Activated CD8-positive, alpha-beta memory T cell treated with anti-CD3 and anti-CD28 coated beads for 1 hour (primary cell): ENCODE measurements around the gene AOAH.

Experiments
- DNase-seq, 2 donors: peaks; one replicate each; pipeline ENCODE4 v3.0.0-alpha.2; 2020; ENCODE audit warnings: low read depth in 1 of 2; ENCODE audit errors: extremely low read depth in 1 of 2

Gene AOAH

GRCh38 chr7:36605261-36606051 is 118.8 kb downstream of the AOAH start:
- DNase-seq, result no peak

GRCh38 chr7:36604806-36605205 is 119.5 kb downstream of the AOAH start:
- no peak for DNase-seq

- no peak for DNase-seq
Measured at GRCh38 chr7:36602934-36603887, 121.1 kb downstream of the AOAH start.

GRCh38 chr7:36602511-36602910 is 121.8 kb downstream of the AOAH start:
- no peak for DNase-seq

- DNase-seq, result no peak
Measured at GRCh38 chr7:36601601-36602000, 122.7 kb downstream of the AOAH start.

- no peak for DNase-seq
Measured at GRCh38 chr7:36600869-36601530, 123.3 kb downstream of the AOAH start.

- no peak for DNase-seq
Measured at GRCh38 chr7:36600314-36600682, 124.0 kb downstream of the AOAH start.

GRCh38 chr7:36599645-36600313 is 124.5 kb downstream of the AOAH start:
- DNase-seq, result no peak

- no peak for DNase-seq
Measured at GRCh38 chr7:36598054-36598674, 126.1 kb downstream of the AOAH start.

- no peak for DNase-seq
Measured at GRCh38 chr7:36597090-36597773, 127.1 kb downstream of the AOAH start.

- DNase-seq, result no peak
Measured at GRCh38 chr7:36594445-36594844, 129.8 kb downstream of the AOAH start.

- no peak for DNase-seq
Measured at GRCh38 chr7:36591636-36592035, 132.7 kb downstream of the AOAH start.

GRCh38 chr7:36589391-36589790 is 134.9 kb downstream of the AOAH start:
- DNase-seq, result no peak

GRCh38 chr7:36583318-36583717 is 141.0 kb downstream of the AOAH start:
- DNase-seq, result no peak

GRCh38 chr7:36575832-36576231 is 148.5 kb downstream of the AOAH start:
- DNase-seq, result no peak

- DNase-seq, result no peak
Measured at GRCh38 chr7:36573066-36573465, 151.2 kb downstream of the AOAH start.

- DNase-seq, result no peak
Measured at GRCh38 chr7:36571190-36571560, 153.1 kb downstream of the AOAH start.

GRCh38 chr7:36570528-36571189 is 153.6 kb downstream of the AOAH start:
- no peak for DNase-seq

- no peak for DNase-seq
Measured at GRCh38 chr7:36568452-36568849, 155.8 kb downstream of the AOAH start.
